Keratinocyte (primary cell): Measurements from ENCODE around the gene RNU5B-1.

ENCODE experiments used
- CTCF ChIP-seq, 3 experiments: IDR thresholded peaks in 1 of 3; conservative IDR thresholded peaks in 1 of 3; optimal IDR thresholded peaks in 1 of 3; 2 replicates in 2 of 3; 3 replicates in 1 of 3; pipeline versions ENCODE3 to v1.5.1; 2011; ENCODE audit warnings: low read length in 3 of 3, mild to moderate bottlenecking in 3 of 3, moderate library complexity in 2 of 3, control low read depth in 1 of 3, inconsistent platforms in 1 of 3; ENCODE audit not compliant: insufficient read depth in 2 of 3; ENCODE audit errors: extremely low read depth in 1 of 3
- EZH2 ChIP-seq: IDR thresholded peaks from one replicate; pipeline ENCODE4 v1.6.1; 2012; ENCODE audit warnings: inconsistent platforms, mild to moderate bottlenecking, low read length, moderate library complexity

GRCh38 chr15:65292938-65293518 is 11.4 kb upstream of the RNU5B-1 start:
- TF ChIP-seq CTCF (optimal IDR thresholded peaks at IDR 0.05 in 1 of 3, IDR thresholded peaks at IDR 0.05 in 1 of 3, conservative IDR thresholded peaks at IDR 0.05 in 1 of 3; ENCODE audit: extremely low read depth in 1 of 3, insufficient read depth in 2 of 3, low read length in 3 of 3) = no peak
- TF ChIP-seq EZH2 = no peak
